H1 (cell line): ENCODE data around the gene ACAP3.

Experiments
- ASH2L ChIP-seq: fragments of 200-600, 300-600 bp; sonication (generic); IDR thresholded peaks from one replicate; pipeline ENCODE4 v1.7.1; 2017; ENCODE audit warnings: low read length
- GABPA ChIP-seq: IDR thresholded peaks from 2 replicates; pipeline ENCODE4 v1.6.1; 2011; ENCODE audit warnings: mild to moderate bottlenecking, low read length, moderate library complexity, borderline replicate concordance; ENCODE audit not compliant: insufficient read depth
- HDAC6 ChIP-seq: IDR thresholded peaks from one replicate; pipeline ENCODE4 v1.7.1; 2012; ENCODE audit warnings: low read depth, mild to moderate bottlenecking, inconsistent platforms, low read length, moderate library complexity
- JUND ChIP-seq: IDR thresholded peaks from 2 replicates; pipeline ENCODE4 v1.6.1; 2011; ENCODE audit warnings: mild to moderate bottlenecking, improper control_type of control experiment, low read length
- KDM5A ChIP-seq: fragments of 200-600 bp; IDR thresholded peaks from 2 replicates; pipeline ENCODE4 v1.7.1; 2012; ENCODE audit warnings: mild to moderate bottlenecking, low read length, inconsistent platforms, mixed read lengths
- POLR2A ChIP-seq, 2 experiments: IDR thresholded peaks; 1 replicate in 1 of 2; 2 replicates in 1 of 2; pipeline ENCODE4 v1.6.1; 2011; ENCODE audit warnings: low read depth in 2 of 2, low read length in 2 of 2, mild to moderate bottlenecking in 2 of 2; ENCODE audit errors: control extremely low read depth in 1 of 2
- SP1 ChIP-seq: IDR thresholded peaks from 2 replicates; pipeline ENCODE4 v1.6.1; 2011; ENCODE audit warnings: low read depth, low read length
- TCF12 ChIP-seq: IDR thresholded peaks from 2 replicates; pipeline ENCODE4 v1.6.1; 2011; ENCODE audit warnings: low read depth, mild to moderate bottlenecking, low read length
- ZNF274 ChIP-seq: IDR thresholded peaks from 2 replicates; pipeline ENCODE4 v1.7.0; 2012; ENCODE audit warnings: low read length, borderline replicate concordance; ENCODE audit errors: extremely low read depth
- TF ChIP-seq, protein P1 (sequence below), 3 experiments: IDR thresholded peaks; 1 replicate in 2 of 3; 2 replicates in 1 of 3; pipeline versions ENCODE4 v1.5.1 to v1.6.1; 2011; ENCODE audit warnings: low read length in 3 of 3, mild to moderate bottlenecking in 3 of 3, inconsistent platforms in 2 of 3, low read depth in 1 of 3, moderate library complexity in 1 of 3; ENCODE audit not compliant: insufficient read depth in 1 of 3; ENCODE audit errors: control extremely low read depth in 1 of 3

DNA sequence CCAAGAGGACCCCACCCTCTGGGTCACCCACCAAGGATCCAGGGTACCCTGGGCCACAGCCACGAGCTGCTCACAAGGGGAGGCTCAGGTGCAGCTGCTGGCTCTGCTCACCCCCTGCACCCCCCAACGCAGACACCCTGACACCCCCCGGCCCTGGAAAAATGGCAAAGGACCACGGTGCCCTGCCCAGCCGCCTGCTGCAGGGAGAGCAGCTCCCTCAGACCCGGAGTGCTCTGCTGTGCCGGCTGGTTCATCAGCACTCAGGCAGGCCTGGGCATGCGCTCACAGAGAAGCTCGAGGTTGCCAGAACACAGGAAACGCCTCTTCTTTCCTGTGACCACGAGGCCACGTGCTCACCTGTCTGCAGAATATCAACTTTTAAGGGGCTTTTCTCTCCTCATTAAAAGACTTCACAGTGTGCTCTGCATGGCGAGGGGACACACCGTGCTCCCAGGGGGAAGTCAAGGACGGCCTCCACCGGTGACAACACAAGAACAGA lies 56.9 kb downstream of the ACAP3 start:
- TF ChIP-seq GABPA (no peak), SP1 (no peak), TCF12 (no peak), POLR2A (IDR thresholded peaks at IDR 0.05; ENCODE audit: control extremely low read depth in 1 of 2, low read depth in 2 of 2, low read length in 2 of 2) (no peak), KDM5A (no peak), ZNF274 (no peak), JUND (no peak), ASH2L (no peak), HDAC6 (no peak)
- TF ChIP-seq, protein P1, sequence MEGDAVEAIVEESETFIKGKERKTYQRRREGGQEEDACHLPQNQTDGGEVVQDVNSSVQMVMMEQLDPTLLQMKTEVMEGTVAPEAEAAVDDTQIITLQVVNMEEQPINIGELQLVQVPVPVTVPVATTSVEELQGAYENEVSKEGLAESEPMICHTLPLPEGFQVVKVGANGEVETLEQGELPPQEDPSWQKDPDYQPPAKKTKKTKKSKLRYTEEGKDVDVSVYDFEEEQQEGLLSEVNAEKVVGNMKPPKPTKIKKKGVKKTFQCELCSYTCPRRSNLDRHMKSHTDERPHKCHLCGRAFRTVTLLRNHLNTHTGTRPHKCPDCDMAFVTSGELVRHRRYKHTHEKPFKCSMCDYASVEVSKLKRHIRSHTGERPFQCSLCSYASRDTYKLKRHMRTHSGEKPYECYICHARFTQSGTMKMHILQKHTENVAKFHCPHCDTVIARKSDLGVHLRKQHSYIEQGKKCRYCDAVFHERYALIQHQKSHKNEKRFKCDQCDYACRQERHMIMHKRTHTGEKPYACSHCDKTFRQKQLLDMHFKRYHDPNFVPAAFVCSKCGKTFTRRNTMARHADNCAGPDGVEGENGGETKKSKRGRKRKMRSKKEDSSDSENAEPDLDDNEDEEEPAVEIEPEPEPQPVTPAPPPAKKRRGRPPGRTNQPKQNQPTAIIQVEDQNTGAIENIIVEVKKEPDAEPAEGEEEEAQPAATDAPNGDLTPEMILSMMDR (IDR thresholded peaks at IDR 0.05; ENCODE audit: control extremely low read depth in 1 of 3, insufficient read depth in 1 of 3, low read depth in 1 of 3, low read length in 3 of 3), result no peak
